HG02588 (cell line): Measurements from ENCODE around the gene THEMIS2.

Experiments used
- ATAC-seq: cut with Tn5 transposase; IDR thresholded peaks from one replicate; pipeline ENCODE4 v1.9.1; 2021; ENCODE audit warnings: mild to moderate bottlenecking, moderate library complexity; ENCODE audit not compliant: unreplicated experiment

Gene THEMIS2

GRCh38 chr1:27885114-27885528 lies 12.8 kb downstream of the THEMIS2 start:
- ATAC-seq = no peak

GRCh38 chr1:27885621-27886352 lies 13.4 kb downstream of the THEMIS2 start:
- ATAC-seq = no peak

- no peak for ATAC-seq
Measured at GRCh38 chr1:27886353-27886679, 14.0 kb downstream of the THEMIS2 start.

GRCh38 chr1:27886744-27887143 lies 14.4 kb downstream of the THEMIS2 start:
- no peak for ATAC-seq

GRCh38 chr1:27887215-27888021 lies 15.1 kb downstream of the THEMIS2 start:
- no peak for ATAC-seq

- no peak for ATAC-seq
Measured at GRCh38 chr1:27889506-27889905, 17.2 kb downstream of the THEMIS2 start.

- no peak for ATAC-seq
Measured at GRCh38 chr1:27891196-27891889, 19.0 kb downstream of the THEMIS2 start.

GRCh38 chr1:27894521-27894920 lies 22.2 kb downstream of the THEMIS2 start:
- ATAC-seq = no peak

- ATAC-seq = no peak
Measured at GRCh38 chr1:27906759-27907158, 34.4 kb downstream of the THEMIS2 start.

- ATAC-seq = no peak
Measured at GRCh38 chr1:27912429-27912828, 40.1 kb downstream of the THEMIS2 start.

GRCh38 chr1:27915082-27915575 lies 42.8 kb downstream of the THEMIS2 start:
- no peak for ATAC-seq

GRCh38 chr1:27922272-27922671 lies 49.9 kb downstream of the THEMIS2 start:
- ATAC-seq = no peak

GRCh38 chr1:27928216-27928954 lies 56.0 kb downstream of the THEMIS2 start:
- ATAC-seq = no peak

- no peak for ATAC-seq
Measured at GRCh38 chr1:27931184-27931583, 58.8 kb downstream of the THEMIS2 start.

- no peak for ATAC-seq
Measured at GRCh38 chr1:27931759-27932158, 59.4 kb downstream of the THEMIS2 start.

GRCh38 chr1:27934818-27935549 lies 62.6 kb downstream of the THEMIS2 start, which contains the start of gene SMPDL3B:
Gene SMPDL3B, plus strand, starts transcription at chr1:27935000. Its CDS starts 184 bp downstream, at chr1:27935184.
- ATAC-seq = no peak

GRCh38 chr1:27935721-27936120 lies 63.4 kb downstream of the THEMIS2 start:
- no peak for ATAC-seq
